Stimulated activated CD4-positive, alpha-beta T cell treated with anti-CD3 and anti-CD28 coated beads, Interleukin-1b, Interleukin-23, amount 100 ng/mL, for 48 hours (primary cell): ENCODE measurements around the gene PRPF8.
A peak's percentile ranks its signal among the peaks of the same experiment; 100 is the strongest.
"Not testable (repeated sequence)": the region's sequence is repeated elsewhere in the genome, so short reads cannot be mapped to it uniquely, and the experiment has no call there.

Source experiments
- DNase-seq: peaks from one replicate; pipeline ENCODE4 v3.0.0-alpha.2; 2020

The PRPF8 gene

GRCh38 chr17:1688405-1688804 lies 3.7 kb upstream of the PRPF8 start:
- DNase-seq: not testable (repeated sequence)

- no peak for DNase-seq
Measured at GRCh38 chr17:1686086-1686485, 1.4 kb upstream of the PRPF8 start.

DNA sequence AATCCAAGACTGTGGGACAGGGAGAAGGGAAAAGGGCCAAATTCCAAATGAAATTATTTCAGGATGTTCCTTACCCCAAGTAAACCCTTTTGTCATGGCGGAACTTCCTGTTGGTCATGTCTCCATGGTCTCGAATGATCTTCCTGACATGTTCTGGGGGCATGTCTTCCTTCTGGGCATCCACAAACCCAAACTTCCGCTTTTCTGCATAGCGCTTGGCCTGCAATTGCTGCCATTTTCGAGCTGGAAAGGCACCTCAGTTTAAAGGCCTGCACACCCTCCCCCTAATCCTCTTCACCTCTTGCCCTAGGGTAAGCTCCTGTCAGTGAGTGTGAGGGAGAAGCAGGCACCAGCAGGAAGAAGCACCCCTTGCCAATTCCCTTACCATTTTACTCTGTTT lies 1.2 kb downstream of the PRPF8 start:
- no peak for DNase-seq

GRCh38 chr17:1676401-1676800 lies 8.3 kb downstream of the PRPF8 start:
- no peak for DNase-seq

- DNase-seq: no peak
Measured at GRCh38 chr17:1673041-1673785, 11.5 kb downstream of the PRPF8 start.

GRCh38 chr17:1663934-1664333 lies 20.7 kb downstream of the PRPF8 start:
- not testable (repeated sequence) for DNase-seq

- no peak for DNase-seq
Measured at GRCh38 chr17:1661045-1661444, 23.6 kb downstream of the PRPF8 start.

GRCh38 chr17:1658100-1658499 lies 26.6 kb downstream of the PRPF8 start:
- DNase-seq: no peak

DNA sequence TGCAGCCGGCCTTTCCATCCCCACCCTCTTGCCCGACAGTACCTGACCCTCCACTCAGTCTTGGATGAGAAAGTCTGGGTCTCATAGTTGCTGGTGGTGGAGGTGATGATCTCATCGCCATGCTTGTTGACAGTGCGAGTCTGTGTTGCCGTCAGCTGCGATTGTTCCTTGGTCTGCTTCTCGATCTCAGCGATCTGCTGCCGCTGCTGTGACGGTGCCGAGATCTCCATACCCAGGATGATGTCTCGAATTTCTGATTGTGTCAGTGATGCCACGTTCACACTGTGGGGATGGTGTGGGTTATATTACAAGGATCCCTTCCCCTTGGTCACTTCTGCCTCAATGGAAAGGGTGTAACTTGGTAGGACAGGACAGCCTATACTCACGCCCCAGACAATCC lies 30.9 kb downstream of the PRPF8 start:
- no peak for DNase-seq

GRCh38 chr17:1652794-1653193 lies 31.9 kb downstream of the PRPF8 start:
- DNase-seq: not testable (repeated sequence)

GRCh38 chr17:1651559-1651844 lies 33.2 kb downstream of the PRPF8 start:
- no peak for DNase-seq

DNA sequence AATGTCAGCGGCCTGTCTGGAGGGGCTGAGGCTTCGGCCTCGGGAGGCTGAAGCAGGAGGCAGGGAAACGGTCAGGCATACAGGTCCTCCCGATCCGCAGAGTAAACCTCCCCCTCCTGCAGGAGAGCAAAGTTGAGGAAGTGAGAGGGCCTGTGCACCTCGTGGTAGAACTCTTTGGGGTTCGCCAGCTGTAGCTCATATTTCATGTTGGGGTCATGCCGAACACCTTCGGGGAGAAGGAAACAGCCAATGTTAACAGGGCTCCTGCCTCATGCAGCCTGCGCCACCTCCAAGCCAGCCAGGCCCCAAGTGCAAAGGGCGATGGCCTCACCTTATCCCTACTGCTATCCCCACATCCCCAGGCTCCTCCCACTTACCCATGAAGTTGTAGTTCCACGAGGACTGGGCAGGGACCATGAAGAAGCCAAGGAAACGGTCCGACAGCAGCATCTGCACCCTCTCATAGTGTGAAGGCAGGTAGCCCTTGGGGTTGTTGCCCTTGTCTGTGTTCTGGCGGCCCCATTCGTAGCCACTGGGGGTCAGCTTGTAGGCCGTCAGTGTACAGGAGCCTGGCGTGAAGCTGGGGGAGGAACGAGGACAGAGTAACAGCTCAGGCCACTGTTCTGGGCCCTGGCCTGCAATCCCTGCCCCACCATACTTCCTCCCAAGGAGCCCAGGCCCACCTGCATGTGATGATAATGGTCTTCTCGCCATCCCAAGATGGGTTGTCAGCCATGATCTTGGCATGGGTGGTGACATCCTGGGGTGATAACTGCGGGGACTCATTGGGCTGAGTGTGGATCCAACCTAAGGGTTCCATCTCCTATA lies 33.7 kb downstream of the PRPF8 start:
- no peak for DNase-seq

GRCh38 chr17:1649844-1650501 lies 34.7 kb downstream of the PRPF8 start, which contains the start of gene RILP:
TSS of gene RILP (minus strand) at chr17:1649866. CDS start at chr17:1649804, 62 bp downstream.
- no peak for DNase-seq

DNA sequence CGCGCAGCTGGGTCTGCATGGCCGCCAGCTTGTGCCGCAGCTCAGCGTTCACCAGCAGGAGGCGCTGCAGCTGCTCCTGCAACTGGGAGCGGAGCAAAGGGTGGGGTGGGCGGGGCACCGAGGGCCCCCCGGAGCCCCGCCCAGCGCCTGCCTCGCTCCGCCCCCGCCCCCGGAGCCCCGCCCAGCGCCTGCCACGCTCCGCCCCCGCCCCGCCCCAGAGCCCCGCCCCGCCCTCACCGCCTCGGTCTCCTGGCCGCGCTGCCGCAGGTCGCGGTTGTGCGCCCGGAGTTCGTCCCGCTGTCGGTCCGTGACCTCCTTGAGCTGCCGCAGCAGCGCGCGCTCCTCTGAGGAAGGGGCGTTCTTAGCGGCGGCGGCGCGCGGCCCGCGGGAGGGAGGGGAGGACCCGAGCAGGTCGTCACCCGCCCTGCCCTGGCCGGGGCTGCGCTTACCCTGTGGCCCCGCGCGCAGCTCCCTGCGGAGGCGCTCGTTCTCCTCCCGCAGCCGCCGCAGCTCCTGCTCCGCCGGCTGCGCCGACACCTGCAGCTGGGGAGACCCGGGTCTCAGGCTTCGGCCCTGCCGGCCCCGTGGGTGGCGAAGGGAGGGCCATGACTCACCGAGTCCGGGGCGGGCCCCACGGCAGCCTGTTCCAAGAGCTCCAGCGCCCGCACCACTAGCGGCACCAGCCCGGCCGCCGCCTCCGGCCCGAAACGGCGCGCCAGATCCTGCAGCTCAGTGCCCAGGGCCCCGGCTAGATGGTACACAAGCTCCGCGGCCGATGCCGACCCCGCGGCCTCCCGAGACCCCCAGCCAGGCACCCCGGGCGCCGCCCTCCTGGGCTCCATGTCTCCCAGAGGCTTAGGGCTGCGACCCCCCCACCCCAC lies 35.5 kb downstream of the PRPF8 start:
- peak; percentile 94 for DNase-seq

DNA sequence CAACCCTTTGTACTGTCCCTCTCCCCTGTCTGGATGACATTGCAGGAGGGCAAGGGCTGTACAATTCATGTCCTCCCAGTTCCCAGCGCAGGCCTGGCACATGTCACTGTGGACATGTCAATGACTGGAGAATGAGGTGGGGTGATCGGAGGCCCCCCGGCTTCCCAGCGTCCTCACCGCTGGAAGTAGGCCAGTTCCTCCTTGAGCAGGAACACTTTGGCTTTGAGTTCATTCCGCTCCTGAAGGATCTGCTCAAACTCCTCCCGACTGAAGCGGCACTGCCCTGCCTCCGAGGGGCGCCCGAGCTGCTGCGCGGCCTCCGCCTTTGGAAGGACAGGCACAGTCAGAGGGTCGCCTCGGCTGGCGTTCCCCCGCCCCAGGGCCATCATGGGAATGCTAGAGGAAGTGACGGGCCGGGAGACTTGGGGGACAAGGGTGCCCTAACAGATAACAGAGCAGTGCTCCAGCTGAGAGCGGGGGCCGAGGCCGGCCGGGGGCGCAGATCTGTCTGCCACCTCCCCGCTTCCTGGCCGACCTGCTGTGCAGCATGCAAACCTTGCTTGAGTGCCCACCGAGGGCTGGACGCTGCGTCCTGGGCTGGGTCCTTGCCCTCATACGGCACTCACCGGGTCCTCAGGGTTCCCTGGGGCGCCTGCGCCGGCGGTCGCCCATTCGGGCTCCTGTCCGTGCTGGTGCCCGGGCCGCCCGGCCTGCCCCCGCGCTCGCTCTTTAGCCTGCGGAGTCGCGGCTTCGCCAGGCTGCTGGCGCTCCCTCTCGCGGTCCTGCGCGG lies 36.3 kb downstream of the PRPF8 start:
- DNase-seq: no peak

DNA sequence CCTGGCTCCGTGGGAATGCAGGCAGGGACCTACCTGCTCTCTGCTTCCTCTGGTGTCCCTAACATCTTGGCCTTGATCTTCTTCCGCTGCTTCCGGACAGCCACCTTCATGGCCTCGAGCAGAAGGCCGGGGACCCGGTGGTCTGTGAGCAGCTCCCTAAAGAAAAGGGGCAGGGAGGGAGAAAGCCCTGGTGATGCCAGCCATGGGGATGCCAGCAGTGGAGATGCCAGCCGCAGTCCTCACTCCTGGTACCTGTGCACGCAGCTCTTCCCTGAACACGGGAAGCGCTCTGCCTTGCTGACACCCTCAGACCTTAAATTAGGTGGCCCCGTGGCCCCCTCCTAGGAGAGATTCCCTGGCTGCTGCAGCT lies 36.9 kb downstream of the PRPF8 start:
- no peak for DNase-seq

GRCh38 chr17:1646199-1646875 lies 38.3 kb downstream of the PRPF8 start:
- no peak for DNase-seq

GRCh38 chr17:1645207-1646171 lies 39.2 kb downstream of the PRPF8 start, which contains the start of gene SCARF1:
TSS of gene SCARF1 (minus strand) at chr17:1645732. CDS start at chr17:1645697, 35 bp downstream.
- no peak for DNase-seq

DNA sequence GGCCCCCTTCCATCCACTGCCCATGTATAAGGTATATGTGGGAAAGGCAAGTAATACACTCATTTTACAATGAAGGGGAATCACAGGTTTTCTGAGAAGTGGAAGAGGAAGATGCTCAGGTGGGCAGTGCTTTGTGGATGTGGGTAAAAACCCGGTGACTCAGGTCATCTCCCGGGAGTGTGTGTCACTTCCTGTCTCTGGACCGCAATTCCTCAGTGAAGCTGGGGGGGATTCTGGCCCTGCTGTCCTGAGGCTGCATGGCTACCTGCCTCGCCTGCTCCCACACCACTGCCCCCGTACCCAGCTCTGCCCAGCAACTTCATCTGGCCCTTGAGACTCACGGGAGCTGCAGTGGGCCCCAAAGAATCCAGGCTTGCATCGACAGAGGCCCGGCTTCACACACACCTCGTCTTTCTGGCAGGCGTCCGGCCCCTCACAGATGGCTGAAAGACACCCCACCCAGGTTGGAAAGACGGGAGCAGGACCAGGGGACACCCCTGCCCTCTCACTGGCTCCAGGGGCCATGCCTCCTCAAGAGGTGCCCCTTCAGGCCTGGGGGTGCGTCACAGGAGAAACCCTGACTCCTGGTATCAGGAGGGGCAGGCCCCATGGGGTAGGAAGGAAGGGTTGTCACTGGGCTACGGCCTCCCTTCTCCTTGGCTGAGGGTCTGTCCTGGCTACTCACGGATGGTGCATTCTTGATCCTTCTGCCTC lies 40.0 kb downstream of the PRPF8 start:
- DNase-seq: peak; percentile 51
